ENCODE data around the gene PRRT3. TPM values are rescaled to one million over a fixed set of nuclear protein-coding genes. Genes with fewer than 3 reads are reported as not detected.

The PRRT3 gene
- total and polyA plus RNA-seq, 2 of the 13 experiments (the other 11 are each of a cell fraction or from before 2014, with no cell fraction given): 0.22 to 0.44 TPM

DNA sequence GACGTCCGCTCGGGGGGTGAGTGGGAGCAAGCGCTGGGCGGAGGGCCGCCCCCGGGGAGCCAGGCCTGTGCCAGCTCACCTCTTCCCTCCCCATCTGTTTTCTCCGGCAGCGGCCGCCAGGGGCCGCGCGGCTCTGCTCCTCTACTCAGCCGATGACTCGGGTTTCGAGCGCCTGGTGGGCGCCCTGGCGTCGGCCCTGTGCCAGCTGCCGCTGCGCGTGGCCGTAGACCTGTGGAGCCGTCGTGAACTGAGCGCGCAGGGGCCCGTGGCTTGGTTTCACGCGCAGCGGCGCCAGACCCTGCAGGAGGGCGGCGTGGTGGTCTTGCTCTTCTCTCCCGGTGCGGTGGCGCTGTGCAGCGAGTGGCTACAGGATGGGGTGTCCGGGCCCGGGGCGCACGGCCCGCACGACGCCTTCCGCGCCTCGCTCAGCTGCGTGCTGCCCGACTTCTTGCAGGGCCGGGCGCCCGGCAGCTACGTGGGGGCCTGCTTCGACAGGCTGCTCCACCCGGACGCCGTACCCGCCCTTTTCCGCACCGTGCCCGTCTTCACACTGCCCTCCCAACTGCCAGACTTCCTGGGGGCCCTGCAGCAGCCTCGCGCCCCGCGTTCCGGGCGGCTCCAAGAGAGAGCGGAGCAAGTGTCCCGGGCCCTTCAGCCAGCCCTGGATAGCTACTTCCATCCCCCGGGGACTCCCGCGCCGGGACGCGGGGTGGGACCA, 19.2 kb downstream of the PRRT3 start (continued):
- TF ChIP-seq NPAS2 (CRISPR knock-in tag; IDR thresholded peaks at IDR 0.05; ENCODE audit: borderline replicate concordance): no peak
- TF ChIP-seq TOE1 (CRISPR knock-in tag; IDR thresholded peaks at IDR 0.05): 0 out of 2 replicates have a peak, but pooled peaks have one; percentile 42
- TF ChIP-seq ETV5 (CRISPR knock-in tag; IDR thresholded peaks at IDR 0.05; ENCODE audit: borderline replicate concordance): 0 out of 2 replicates have a peak, but pooled peaks have one; percentile 3
- TF ChIP-seq, protein P1, sequence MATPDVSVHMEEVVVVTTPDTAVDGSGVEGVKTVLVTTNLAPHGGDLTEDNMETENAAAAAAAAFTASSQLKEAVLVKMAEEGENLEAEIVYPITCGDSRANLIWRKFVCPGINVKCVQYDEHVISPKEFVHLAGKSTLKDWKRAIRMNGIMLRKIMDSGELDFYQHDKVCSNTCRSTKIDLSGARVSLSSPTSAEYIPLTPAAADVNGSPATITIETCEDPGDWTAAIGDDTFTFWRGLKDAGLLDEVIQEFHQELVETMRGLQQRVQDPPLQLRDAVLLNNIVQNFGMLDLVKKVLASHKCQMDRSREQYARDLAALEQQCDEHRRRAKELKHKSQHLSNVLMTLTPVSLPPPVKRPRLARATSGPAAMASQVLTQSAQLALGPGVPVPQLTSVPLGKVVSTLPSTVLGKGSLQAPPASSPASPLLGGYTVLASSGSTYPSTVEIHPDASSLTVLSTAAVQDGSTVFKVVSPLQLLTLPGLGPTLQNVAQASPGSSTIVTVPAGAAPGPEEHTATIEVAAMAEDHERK (CRISPR knock-in tag; IDR thresholded peaks at IDR 0.05; ENCODE audit: low read depth): no peak
- TF ChIP-seq SOX13 (IDR thresholded peaks at IDR 0.05): no peak
- TF ChIP-seq SOX13 (CRISPR knock-in tag; conservative IDR thresholded peaks at IDR 0.05 in 1 of 2, IDR thresholded peaks at IDR 0.05 in 1 of 2): 0 out of 4 replicates have a peak, but pooled peaks of 1 of the 2 experiments have one; percentile 16
- TF ChIP-seq ZNF674 (CRISPR knock-in tag; IDR thresholded peaks at IDR 0.05; ENCODE audit: low read depth): peak; percentile 76; the same call in 1 of the 2 replicates
- TF ChIP-seq, protein P2, sequence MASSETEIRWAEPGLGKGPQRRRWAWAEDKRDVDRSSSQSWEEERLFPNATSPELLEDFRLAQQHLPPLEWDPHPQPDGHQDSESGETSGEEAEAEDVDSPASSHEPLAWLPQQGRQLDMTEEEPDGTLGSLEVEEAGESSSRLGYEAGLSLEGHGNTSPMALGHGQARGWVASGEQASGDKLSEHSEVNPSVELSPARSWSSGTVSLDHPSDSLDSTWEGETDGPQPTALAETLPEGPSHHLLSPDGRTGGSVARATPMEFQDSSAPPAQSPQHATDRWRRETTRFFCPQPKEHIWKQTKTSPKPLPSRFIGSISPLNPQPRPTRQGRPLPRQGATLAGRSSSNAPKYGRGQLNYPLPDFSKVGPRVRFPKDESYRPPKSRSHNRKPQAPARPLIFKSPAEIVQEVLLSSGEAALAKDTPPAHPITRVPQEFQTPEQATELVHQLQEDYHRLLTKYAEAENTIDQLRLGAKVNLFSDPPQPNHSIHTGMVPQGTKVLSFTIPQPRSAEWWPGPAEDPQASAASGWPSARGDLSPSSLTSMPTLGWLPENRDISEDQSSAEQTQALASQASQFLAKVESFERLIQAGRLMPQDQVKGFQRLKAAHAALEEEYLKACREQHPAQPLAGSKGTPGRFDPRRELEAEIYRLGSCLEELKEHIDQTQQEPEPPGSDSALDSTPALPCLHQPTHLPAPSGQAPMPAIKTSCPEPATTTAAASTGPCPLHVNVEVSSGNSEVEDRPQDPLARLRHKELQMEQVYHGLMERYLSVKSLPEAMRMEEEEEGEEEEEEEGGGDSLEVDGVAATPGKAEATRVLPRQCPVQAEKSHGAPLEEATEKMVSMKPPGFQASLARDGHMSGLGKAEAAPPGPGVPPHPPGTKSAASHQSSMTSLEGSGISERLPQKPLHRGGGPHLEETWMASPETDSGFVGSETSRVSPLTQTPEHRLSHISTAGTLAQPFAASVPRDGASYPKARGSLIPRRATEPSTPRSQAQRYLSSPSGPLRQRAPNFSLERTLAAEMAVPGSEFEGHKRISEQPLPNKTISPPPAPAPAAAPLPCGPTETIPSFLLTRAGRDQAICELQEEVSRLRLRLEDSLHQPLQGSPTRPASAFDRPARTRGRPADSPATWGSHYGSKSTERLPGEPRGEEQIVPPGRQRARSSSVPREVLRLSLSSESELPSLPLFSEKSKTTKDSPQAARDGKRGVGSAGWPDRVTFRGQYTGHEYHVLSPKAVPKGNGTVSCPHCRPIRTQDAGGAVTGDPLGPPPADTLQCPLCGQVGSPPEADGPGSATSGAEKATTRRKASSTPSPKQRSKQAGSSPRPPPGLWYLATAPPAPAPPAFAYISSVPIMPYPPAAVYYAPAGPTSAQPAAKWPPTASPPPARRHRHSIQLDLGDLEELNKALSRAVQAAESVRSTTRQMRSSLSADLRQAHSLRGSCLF (CRISPR knock-in tag; IDR thresholded peaks at IDR 0.05; ENCODE audit: borderline replicate concordance): no peak; the same call in 1 of the 2 replicates
- no peak for TF ChIP-seq ZFP1 (CRISPR knock-in tag; IDR thresholded peaks at IDR 0.05)
- no peak for TF ChIP-seq ZNF264 (CRISPR knock-in tag; IDR thresholded peaks at IDR 0.05)
- no peak; the same call in 1 of the 2 replicates for TF ChIP-seq ISL2 (CRISPR knock-in tag; IDR thresholded peaks at IDR 0.05)
- peak; percentile 53 for TF ChIP-seq ZNF768 (CRISPR knock-in tag; IDR thresholded peaks at IDR 0.05)
- peak; percentile 65 for TF ChIP-seq ZNF766 (CRISPR knock-in tag; IDR thresholded peaks at IDR 0.05; ENCODE audit: borderline replicate concordance)
- TF ChIP-seq MAF1 (CRISPR knock-in tag; IDR thresholded peaks at IDR 0.05; ENCODE audit: borderline replicate concordance): no peak; the same call in 1 of the 2 replicates
- TF ChIP-seq, protein P3, sequence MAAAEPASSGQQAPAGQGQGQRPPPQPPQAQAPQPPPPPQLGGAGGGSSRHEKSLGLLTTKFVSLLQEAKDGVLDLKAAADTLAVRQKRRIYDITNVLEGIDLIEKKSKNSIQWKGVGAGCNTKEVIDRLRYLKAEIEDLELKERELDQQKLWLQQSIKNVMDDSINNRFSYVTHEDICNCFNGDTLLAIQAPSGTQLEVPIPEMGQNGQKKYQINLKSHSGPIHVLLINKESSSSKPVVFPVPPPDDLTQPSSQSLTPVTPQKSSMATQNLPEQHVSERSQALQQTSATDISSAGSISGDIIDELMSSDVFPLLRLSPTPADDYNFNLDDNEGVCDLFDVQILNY (CRISPR knock-in tag; conservative IDR thresholded peaks at IDR 0.05): peak; percentile 19
- no peak; the same call in 1 of the 2 replicates for TF ChIP-seq ZSCAN9 (CRISPR knock-in tag; IDR thresholded peaks at IDR 0.05; ENCODE audit: borderline replicate concordance)
- TF ChIP-seq ZNF839 (CRISPR knock-in tag; IDR thresholded peaks at IDR 0.05; ENCODE audit: borderline replicate concordance): no peak
- no peak for TF ChIP-seq HOXA7 (CRISPR knock-in tag; IDR thresholded peaks at IDR 0.05)
- TF ChIP-seq CREB1 (IDR thresholded peaks at IDR 0.05): no peak
- no peak for TF ChIP-seq CREB1 (CRISPR knock-in tag; IDR thresholded peaks at IDR 0.05)
- TF ChIP-seq NCOR1 (IDR thresholded peaks at IDR 0.05; ENCODE audit: borderline replicate concordance, low read length): no peak
- TF ChIP-seq, protein P4, sequence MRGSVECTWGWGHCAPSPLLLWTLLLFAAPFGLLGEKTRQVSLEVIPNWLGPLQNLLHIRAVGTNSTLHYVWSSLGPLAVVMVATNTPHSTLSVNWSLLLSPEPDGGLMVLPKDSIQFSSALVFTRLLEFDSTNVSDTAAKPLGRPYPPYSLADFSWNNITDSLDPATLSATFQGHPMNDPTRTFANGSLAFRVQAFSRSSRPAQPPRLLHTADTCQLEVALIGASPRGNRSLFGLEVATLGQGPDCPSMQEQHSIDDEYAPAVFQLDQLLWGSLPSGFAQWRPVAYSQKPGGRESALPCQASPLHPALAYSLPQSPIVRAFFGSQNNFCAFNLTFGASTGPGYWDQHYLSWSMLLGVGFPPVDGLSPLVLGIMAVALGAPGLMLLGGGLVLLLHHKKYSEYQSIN (CRISPR knock-in tag; IDR thresholded peaks at IDR 0.05; ENCODE audit: borderline replicate concordance): no peak

Data from HepG2 (cell line).